Activated effector memory CD4-positive, alpha-beta T cell treated with Interleukin-2 at 50 U/mL for 16 hours (primary cell): ENCODE data around the gene LUZP2.

Experiments
- DNase-seq: peaks from one replicate; pipeline ENCODE4 v3.0.0-alpha.2; 2020

Gene LUZP2

DNA sequence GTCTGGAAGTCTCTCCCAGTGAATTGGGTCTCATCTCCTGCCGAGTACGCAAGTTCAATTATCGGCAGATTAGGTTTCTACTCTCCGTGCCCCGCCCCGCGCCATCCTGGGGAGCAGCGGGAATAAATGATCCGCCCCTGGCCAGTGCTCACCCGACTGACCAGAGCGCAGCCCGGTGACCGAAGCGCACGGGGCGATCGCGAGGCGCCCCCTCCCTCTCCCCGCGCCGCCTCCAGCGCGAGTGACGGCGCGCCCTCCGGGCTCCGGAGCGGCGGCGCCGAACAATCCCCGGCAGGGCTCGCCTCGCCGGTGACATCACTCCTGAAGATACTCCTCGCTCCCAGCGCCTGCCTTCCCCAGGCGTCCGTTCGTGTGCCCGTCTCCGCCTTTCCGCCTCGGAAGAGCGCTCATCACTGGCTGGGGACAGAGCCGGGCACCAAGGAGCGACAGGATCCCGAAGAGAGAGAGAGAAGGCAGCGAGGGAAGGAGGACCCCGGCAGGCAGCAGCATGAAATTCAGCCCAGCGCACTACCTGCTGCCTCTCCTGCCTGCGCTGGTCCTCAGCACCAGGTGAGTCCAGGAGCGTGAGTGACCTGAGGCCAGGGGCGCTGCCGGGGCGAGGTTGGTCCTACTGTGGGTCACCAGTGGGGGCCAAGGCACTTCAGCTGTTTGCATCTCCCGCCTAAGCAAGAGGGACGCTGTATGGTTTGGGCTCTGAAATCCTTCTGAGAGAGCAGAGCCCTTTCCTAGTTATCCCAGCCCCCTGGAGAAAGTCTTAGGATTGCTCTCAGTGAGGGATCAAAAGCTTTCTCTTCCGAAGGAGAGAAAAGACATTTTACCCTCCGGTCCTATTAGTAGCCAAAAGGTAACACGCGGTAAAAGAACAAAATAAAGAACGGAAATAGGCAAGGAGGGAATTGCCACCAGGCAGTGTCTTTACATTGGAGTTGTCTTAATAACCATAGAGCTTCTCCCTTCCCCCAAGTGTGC, at the start of gene LUZP2:
Gene LUZP2 (plus strand): TSS at position 318 of the 990 bp plus-strand sequence.
- no peak for DNase-seq

DNA sequence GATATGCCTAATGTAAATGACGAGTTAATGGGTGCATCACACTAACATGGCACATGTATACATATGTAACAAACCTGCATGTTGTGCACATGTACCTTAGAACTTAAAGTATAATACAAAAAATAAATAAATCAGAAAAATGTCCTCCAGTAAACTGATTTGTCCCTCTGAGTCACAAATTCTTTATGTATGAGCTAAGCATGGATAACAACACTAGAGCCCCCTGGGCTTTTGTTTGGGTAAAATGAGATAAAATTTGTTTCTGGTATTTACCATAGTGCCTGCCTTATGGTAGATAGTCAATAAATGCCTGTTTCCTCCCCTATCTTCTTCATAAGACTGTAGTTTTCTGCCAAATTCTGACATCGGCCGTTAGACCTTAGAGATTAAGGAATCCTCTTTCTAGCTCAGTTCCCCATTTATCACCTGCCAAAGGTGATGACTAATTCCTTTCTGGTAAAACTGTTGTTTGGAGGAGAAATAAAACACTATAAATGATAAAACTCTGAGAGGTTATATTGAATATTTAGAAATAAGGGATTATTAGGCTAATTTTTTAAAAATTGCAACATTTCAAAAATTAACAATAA, 43.6 kb upstream of the LUZP2 start:
- no peak for DNase-seq

DNA sequence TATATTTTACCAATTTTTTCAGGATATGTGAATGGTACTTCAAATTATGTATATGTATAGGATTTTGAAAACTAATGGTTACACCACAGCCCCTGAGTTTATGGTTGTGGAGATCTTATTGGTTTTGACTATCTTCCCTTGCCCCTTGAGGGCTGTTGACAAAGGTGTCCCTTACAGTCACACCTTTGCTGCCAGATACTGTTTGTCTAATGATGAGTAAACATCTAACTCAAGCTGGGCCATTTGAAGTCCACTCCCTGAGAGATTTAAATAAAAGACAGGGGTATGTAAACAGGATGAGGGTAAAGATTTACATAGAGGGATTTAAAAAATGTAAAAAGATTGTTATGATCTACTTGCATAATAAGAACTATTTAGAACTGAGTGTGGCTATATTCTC, 38.9 kb upstream of the LUZP2 start:
- DNase-seq, result no peak

DNA sequence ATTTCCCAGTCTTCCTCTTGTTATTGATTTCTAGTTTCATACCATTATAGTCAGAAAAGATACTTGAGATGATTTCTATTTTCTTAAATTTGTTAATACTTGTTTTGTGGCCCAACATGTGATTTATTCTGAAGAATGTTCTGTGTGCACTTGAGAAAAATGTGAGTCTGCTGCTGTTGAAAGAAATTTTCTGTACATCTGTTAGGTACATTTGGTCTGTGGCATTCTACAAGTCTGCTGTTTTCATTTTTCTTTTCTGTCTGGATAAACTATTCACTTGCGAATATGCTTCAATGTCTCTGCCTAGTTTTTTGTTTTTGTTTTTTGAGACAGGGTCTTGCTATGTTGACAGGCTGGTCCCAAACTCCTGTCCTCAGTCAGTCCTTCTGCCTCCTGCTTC, 26.4 kb upstream of the LUZP2 start:
- no peak for DNase-seq

DNA sequence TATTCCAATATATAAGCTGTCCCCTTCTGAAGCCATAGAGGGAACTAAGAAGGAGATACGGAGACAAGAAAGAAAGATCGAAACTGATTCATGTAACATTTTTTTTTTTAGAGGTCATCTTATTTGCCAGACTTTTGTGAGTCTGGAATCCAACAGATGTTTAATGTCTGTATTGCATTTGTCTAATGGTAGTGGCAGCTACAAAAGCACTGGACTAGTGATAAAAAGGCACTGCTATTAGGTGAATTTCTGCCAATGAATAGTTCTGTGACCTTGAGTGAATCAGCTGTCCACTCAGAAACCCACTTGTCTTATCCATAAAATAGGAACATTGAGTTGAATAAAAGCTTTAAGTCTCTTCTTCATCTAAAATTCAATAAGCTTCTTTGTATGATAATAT, 25.8 kb upstream of the LUZP2 start:
- no peak for DNase-seq

DNA sequence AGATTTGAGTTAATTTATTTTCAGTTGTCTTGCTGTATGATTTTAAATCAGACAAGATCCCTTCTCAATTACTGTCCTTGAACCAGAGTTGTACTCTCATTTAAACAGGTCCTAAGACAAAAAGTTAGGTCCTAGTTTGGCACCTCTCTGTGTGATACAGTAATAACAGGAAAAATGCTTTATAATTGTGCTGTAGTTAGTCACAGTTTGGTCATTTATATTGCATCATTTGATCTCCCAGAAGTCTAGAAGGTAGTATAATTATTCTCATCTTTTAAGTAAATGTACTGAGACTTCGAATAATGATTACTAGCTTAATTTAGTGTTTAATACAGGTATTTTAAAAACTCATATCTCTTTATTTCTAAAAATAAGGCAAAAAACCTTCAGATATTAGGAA, 18.1 kb upstream of the LUZP2 start:
- DNase-seq, result no peak

DNA sequence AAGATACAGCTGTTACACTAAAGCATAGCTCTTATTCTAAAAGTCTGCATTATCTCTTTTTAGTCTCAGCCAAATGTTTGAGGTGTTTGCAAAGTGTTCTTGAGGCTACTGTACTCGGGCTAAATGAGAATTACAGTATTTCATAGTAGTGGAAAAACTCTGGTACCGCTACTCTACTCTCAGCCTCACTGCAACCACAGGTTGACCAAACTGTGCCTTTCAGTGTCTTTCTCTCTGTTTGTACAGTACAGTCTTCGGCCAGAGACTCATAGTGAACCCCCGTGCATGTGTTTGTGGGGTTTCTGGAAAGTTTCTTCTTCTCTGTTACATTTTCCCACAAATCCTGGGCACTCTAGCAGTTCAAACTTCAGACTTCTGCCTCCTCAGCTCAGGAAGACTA, 7.4 kb upstream of the LUZP2 start:
- no peak for DNase-seq

DNA sequence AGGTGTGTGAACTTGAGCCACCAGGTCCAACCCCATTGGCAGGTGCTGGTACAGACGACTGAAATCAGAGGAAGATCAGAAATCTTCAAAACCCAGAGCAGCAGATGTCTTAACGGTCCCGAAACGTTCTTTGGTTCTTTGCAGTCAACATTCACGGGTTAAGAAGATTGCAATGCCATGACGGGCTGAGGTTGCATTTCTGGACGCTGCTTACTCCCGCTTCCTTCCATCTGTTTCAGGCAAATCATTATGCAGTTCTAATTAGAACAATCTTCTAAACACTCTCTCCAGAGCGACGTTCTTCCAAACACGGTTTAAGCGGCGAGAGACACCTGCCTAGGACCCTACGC, 492 bp upstream of the LUZP2 start:
- no peak for DNase-seq

DNA sequence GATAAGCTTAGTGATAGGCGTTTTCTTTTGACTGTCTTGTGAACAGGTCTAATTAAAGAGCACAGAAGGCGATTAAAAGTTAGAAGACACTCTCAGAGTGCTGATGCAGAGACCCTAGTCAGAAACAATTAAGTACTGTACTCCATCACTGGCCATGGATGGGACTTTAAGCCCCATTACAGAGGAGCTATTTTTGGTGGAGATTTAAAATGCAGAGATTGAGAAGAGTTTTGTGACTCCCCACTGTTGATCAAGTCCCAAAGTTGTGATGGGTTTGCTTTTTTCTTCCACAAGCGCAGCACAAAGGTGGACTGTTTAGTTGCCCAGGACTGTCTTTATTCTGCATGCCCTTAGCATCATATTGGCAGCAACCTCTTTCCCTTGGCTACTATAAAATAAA, 978 bp downstream of the LUZP2 start:
- DNase-seq, result no peak

DNA sequence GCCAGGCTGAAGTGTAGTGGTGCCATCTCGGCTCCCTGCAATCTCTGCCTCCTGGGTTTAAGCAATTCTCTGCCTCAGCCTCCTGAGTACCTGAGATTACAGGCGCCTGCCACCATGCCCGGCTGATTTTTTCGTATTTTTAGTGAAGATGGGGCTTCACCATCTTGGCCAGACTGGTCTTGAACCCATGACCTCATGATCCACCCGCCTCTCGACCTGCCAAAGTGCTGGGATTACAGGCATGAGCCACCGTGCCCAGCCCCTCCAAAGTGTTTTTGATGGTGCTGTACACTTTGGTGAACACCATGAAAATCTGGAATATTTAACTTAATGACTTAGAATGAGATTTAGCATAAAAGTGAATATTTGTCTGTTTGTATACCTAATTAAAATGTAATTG, 5.6 kb downstream of the LUZP2 start:
- no peak for DNase-seq

DNA sequence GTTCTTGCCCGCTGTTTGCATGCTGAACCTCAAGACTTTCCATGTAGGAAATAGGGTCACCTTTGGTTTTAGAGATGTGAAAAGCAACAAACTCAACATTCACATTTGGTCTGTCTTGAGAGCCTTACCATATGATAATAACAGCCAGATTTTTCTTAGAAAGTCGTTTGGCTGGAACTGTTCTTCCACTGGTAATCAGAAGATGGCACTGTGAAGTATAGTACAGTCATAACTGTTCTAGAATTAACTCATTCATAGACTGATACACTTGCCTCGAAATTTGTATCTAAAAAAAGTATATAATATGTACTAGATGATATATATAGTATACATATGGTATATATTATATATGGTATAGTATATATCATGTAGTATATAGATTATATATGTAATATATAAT, 12.3 kb downstream of the LUZP2 start:
- DNase-seq, result no peak

DNA sequence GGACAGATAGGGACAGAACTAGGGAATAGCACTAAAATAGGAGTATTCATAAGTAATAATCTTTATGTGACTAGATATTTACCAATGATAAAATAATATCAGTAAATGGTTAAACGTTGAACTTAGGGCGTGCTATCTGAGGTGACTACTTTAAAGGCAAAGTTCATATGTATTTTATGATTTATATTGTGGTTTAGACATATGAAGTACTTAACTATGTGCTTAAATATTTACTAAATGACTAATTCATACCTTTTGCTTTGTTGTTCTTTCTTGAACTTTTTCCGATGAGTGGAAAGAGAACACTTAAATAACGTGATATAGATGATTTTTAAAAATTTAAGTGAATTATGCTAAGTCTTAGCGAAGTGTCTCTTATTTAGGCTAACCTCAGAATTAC, 14.7 kb downstream of the LUZP2 start:
- no peak for DNase-seq

DNA sequence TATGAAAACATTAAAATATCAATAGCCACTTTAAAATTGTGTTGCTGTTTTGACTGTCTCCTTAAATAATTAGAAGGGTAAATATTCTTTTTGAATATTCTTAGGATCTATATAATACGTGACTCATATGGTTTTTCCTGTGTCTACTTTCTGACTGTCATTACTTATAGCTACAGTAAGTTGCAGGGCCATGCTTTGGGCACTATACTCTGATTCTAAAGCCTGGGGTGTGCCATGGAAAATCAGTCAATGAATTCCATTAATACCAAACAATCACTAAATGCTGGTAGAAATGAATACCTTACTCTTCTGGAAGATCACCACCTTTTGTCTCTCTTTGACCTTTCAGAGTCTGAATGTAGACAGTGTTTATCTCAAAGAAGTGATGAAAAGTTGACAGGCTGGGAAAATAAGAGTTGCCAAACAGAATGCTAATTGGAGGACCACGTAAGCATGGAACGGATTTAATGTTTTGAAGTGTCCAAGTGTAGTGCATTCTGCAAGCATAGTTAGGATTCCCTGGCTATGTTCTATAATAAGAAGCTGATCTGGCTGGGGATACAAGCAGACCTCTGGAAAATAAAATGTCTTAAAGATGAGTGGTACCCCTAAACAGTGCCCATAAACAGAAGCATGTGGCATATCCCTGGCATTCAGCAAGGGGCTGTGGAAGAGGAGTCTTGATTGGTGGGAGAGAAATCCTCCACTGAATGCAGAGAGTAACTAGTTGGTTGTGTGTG, 16.8 kb downstream of the LUZP2 start:
- DNase-seq, result no peak

DNA sequence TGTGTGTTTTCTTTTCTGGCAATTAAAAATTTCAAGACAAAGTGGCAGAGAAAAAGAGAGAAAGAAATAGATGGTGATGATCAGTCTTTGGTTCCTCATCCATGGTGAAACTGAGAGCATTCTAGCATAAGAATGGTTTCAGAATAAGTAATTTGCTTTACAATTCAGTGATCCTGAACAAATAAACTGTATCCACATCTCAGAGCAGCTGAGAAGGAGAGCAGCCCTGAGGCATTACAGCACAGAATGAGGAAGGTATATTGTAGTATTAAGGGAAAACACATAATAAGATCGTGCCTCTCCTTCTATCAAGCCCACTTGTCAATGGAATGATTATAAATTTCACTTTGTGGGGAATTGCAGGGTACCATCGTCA, 17.4 kb downstream of the LUZP2 start:
- no peak for DNase-seq

DNA sequence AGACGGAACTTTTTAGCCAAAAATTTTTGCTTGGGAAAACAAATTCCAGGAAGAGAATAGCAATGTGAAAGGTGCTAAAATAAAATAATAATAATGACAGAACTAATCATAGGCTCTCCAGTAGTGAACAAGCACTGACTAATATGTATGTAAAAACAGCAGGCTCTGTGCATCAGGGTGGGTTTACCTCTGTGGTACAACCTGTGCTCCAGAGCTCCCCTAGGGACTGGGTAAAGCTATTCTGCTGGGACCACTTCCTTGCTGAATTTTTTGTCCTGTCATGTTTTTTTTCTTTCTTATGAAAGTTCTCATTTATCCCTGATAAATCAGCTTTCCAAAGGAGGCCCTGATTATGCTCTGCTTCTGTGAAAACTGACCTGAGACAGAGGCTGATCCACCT, 18.8 kb downstream of the LUZP2 start:
- no peak for DNase-seq

DNA sequence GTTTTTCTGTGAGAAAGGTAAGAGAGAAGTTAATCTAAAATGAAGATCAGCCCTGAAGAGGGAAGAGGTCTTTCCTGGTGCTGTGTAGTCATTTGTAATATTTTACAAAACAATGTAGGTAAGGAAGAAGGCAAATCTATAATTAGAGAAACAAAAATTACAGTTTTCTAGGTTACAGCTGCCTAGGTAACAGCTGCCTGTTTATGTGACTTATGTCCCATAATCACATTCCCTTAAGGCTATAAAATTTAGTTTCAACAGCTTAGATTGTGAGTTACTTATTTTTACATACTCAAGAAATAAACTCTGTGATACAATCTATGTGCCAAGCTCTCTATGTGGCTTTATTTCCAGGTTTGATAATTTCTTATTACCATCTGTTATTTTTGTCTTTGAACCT, 19.8 kb downstream of the LUZP2 start:
- DNase-seq, result no peak

DNA sequence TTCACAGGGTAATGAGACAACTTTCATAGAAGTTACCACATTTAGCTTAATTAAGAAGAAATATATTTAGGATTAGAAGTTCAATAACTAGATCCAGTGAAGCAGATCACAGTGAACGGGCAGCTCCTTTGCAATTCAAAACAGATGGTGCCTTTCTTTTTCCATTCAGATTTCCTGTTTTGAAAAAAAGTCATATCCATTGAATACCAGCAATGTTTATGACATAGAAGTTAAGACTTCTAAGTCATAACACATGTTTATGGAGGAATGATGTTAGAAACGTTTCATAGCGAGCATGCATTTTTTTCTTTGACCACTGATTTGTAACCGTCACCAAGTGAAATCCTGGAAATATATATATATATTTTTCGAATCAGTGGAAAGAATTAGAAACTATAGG, 24.7 kb downstream of the LUZP2 start:
- DNase-seq, result no peak

DNA sequence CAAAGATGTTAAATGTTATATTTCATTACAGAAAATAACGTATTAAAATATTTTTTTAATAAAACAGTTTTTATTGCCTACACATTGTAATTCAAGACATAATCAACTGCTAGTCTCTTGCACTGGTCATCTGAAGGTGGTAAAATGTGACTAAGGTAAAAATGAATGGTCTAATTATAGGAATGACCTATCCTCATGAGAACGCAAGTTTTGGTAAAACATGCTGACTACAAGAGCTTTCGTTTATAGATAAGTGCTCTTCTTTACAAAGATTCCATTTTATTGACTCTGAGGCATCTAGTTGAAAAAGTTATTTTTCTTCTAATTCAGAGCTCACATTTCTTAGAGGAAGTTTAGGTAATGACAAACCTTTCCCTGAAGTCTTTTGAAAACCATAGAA, 27.3 kb downstream of the LUZP2 start:
- DNase-seq, result no peak

DNA sequence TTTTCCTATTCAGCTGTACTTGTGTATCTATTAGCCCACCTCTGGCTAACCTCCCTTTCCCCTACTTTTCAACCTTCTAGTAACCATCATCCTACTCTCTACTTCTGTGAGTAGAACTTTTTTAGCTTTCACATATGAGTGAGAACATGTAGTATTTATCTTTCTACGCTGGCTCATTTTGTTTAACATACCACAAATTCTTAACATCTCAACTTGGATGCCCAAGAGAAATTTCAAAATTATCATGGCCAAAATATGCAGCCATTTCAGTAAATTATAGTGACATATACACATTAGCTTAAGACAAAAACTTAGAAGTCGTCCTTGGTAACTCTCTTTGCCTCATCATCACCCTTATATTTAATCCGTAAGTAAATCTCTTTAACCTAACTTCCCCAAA, 34.7 kb downstream of the LUZP2 start:
- no peak for DNase-seq

DNA sequence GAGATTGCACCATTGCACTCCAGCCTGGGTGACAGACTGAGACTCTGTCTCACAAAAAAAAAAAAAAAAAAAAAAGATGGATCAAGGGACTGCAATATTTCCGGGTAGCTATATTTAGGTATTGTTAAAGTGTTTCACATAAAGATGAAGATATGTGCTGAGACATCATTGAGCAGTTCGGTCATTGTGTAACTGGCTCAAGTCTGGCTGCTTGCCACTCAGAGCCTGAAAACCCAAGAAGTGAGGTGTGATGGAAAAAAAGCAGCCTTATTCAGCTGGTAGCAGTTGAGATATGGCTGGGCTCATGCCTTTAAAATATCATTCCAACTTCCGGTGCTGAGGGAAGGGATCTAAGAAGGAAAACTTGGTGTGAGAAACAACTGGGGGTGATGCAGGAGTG, 46.9 kb downstream of the LUZP2 start:
- no peak for DNase-seq

DNA sequence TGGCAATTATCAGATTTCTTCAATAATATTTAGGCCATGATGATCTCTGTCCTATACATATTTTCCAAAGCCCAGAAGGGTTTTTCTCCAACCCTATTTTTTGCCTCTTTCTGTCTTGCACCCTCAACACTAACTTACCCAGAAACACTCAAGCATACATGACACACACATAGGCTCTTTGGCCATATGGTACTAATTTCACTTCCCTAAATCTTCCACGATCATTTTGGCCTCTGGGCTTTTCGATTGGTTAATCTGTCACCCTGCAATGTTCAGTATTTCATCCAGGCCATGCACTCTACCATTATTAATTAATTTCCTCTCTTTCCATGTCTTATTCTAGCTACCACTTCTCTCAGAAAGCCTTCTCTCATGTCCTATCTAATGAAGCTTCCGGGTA, 59.8 kb downstream of the LUZP2 start:
- DNase-seq, result no peak

DNA sequence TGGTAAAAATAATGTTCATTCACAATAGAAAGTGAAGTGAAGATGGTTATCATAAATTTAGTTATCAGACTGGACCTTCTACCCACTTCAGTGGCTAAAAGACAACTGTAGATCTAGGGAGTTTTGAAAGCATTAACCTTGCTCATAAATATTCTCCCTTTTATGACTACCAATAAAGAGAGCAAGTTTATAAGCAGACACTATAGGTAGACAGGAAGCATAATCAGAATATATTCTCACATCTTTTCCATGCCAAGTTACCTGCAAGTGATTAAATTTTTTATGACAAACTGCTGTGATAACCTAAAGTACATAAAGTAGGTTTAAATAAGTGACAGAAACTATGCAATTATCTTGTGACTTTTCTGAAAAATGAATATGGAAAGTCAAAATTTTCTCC, 62.5 kb downstream of the LUZP2 start:
- no peak for DNase-seq

DNA sequence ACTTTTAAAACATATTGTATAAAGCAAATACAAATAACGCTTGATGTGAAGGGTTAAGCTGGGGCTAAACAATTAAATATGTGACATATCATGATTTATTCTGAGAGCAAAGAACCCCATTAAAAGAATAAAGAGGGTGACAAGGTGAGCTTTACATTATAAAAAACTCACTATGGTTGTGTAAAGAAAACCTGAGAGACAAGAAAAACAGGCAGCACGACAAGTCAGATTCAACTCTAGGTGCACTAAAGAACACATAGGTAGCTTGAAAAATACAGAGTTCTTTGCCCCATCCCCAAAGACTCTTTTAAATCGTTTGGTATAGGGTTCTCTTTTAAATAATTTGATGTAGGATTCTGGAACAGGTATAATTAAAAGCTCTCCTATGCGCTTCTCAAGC, 63.5 kb downstream of the LUZP2 start:
- no peak for DNase-seq

DNA sequence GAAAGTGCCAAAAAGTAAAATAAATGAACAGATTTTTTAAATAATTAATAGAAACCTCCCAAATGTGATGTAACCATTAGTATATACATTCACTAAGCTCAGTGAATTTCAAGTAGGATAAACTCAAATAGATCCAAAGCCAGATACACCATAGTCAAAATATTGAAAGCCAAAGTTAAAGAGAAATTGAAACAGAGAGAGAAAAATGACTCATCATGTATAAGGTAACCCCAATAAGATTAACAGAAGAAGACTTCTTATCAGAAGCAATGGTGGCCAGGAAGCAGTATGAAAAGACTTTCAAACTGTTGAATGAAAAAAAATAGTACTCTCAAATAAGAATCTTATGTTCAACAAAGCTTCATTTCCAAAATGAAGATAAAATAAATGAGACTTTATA, 70.5 kb downstream of the LUZP2 start:
- no peak for DNase-seq
